Measurements from ENCODE around the gene SMARCA2. TPM values are rescaled to one million over a fixed set of nuclear protein-coding genes. Genes with fewer than 3 reads are reported as not detected.

Gene SMARCA2
- total RNA-seq: 168 TPM

DNA sequence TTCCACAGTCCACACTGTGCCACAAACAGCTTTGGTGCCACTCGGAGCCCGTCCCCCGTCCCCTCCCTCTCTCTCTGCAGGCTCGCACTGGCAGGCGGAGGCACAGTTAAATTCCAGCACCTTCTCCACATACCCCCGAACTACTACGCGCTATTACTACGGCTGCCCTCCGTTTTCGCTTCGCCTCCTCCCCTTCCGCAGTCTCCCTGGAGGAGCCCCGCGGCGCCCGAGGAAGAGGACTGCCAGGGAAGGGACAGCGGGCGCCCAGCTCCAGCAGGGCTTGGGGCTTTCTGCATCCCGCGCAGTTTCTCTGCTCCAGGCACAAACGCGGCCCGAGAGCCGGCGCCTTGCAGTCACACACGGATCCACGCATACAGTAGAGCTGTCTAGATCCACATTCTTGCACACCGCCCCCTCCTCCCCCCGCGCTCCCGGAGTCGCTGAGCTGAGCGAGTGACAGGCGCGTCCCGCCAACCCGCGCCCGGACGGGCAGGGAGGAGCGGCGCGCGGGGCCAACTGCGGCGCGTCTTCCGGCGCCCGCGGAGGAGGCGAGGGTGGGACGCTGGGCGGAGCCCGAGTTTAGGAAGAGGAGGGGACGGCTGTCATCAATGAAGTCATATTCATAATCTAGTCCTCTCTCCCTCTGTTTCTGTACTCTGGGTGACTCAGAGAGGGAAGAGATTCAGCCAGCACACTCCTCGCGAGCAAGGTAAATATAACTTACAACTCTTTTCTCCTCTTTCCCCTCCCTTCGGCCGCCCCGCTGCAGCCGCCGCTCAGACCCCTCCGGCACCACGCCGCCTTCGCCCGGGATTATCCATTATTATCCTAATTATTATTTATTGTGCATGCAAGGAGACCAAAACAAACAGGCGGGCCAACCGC, at the start of gene SMARCA2:
TSS of gene SMARCA2 (plus strand) at position 652 of the 885 bp plus-strand sequence. CDS start 13,676 bp downstream, outside the sequence.
- DNase-seq (ENCODE audit: low read depth in 2 of 3, low spot score in 2 of 3): peak; percentile 93 to 98 (median 98)

DNA sequence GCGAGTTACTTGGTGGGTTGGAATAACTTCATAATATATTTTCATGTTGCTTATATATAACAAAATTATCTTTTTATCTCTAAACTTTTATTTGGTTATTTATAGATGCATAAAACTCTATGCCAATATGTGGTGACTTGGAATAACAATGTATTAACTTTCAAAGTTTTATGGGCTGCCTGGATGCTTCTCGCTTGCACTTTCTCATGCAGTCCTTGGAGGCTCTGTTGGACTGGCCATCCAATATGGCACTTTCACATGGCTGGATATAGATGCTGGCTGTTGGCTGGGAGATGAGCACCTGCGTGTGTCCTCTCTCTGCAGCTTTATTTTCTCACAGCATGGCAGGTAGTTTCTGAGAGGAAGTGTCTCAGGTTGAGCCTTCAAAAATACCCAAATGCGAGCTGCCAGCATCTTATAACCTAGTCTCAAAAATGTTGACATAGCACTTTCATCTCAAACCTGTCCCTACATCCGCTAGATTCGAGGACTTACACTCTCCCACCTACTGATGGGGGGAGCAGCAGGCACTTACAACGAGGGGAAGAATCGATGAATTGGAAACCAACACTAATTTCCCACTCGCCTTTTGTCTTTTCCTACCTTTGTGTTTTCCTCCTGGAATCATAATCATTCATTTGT, 48.3 kb upstream of the SMARCA2 start:
- no peak for DNase-seq (ENCODE audit: low read depth in 2 of 3, low spot score in 2 of 3)

DNA sequence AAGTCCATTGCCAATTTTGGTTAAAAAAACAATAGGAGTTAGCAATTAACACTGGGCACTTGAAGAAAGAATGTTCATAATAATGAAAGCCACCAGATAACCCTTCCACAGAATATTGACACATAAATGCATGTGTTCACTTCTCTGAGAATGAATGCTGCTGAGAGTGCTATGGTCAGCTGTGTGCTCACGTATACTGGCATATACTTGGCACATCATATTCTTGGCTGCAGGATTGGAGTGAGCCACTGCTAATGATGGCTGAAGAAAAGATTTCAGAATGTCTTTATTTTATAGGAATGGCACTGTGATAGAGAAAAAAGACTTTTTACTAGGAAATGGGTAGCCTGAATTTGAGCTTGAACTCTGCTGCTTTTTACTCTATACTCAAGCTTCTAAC, 46.0 kb upstream of the SMARCA2 start:
- no peak for DNase-seq (ENCODE audit: low read depth in 2 of 3, low spot score in 2 of 3)

DNA sequence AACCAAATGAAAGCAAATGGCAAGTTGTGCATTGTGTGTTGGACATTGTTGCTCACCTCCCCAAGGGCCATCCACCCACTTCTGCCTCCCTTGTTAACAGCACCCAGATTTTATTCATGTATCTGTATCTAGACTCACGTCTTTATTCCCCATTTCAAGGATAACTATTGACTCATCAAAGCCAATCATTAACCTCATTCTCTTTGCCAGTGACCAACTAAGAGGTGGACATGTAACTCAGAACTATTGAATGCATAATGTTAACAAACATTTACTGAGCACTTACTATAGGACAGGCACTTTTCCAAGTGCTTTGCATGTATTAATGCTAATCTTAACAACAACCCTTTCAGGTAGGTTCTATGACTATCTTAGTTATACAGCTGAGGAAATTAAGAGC, 45.2 kb upstream of the SMARCA2 start:
- DNase-seq (ENCODE audit: low read depth in 2 of 3, low spot score in 2 of 3): no peak

DNA sequence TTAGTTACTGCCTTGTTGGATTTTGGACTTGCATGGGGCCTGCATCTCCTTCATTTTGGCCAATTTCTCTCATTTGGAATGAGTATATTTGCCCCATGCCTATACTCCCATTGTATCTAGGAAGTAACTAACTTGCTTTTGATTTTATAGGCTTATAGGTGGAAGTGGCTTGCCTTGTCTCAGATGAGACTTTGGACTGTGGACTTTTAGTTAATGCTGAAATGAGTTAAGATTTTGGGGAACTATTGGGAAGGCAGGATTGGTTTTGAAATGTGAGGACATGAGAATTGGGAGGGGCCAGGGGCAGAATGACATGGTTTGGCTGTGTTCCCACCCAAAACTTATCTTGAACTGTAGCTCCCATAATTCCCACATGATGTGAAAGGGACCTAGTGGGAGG, 42.5 kb upstream of the SMARCA2 start:
- no peak for DNase-seq (ENCODE audit: low read depth in 2 of 3, low spot score in 2 of 3)

DNA sequence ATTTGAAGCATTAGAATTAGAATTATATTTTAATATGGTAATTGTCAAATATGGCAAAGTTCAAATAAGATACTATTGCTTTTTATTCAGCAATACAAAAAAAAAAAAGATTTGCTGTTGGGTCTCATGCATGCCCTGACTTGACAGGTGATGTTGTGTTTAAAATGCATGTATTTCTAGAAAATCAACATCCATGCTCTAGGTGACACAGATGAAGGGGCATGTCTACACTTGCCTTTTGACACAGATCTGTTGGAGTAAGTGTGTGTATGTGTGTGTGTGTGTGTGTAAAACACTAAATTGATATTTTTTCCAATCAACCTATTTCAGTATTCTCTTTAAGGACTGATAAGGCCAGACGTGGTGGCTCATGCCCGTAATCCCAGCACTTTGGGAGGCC, 38.1 kb upstream of the SMARCA2 start:
- DNase-seq (ENCODE audit: low read depth in 2 of 3, low spot score in 2 of 3): no peak

DNA sequence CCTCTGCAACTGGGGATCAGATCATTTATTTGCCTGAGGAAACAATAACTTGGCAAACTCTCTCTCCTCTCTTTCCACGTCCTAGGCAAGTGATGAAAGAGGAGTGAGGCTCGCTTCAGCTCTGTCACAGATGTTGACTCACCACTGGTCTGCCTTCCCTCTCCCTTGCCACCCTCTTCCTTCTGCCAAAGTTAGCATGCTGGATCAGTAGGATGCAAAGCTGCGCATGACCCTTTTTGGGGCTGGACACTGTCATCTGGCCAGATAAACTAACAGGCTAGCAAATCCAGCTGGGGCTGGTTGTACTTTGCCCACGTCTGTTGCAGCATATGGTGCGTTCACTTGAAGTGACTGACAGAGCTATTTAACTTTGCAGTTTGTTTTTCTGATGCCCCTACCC, 36.2 kb upstream of the SMARCA2 start:
- no peak for DNase-seq (ENCODE audit: low read depth in 2 of 3, low spot score in 2 of 3)

DNA sequence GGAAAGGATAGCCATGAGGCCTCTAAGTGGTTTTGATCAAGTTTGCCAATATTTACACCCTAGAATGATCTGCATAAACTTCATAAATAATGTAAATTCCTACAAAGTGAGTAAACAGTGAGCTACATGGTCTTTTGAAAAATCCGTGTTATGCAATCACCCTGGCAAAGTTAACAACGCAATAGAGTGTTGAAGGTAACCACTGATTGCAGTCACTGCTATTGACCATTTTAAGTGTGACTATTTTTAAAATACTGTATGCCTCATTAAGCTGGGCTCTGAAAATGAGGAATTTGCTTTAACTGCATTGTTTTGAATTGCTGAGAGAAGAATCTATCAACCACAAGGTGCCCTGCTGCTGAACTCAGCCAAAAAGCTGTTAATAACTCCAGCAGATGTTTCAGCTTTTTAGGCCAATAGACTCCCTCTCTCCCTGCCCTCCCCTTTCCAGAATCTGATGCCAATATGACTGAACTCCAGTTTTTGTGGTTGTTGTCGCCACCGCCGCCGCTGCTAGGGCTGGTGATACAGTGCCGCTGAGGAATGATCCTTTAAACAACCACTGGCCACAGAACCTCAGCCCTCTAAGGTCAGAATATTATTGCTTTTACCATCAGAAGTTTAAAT, 35.3 kb upstream of the SMARCA2 start:
- peak in 1 of 3 donors; percentile 14 for DNase-seq (ENCODE audit: low read depth in 2 of 3, low spot score in 2 of 3)

DNA sequence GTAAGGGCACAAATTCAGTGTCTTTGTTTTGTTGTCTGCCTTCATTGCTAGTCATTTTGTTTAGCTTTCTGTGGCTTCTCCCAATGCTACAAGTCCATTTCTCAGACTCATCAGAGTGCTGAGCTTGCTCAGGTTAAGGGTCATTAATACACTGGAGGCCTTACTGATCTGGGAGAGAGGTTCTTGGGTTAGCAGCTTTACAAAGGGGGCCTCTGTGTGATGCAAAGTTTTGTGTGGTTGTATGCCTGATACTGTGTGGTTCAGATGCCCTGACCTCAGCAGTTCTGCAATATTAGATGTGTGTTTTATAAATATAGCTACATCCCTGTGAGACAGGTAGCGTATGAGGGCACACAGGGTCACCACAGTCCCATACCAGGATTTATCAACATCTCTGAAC, 34.8 kb upstream of the SMARCA2 start:
- DNase-seq (ENCODE audit: low read depth in 2 of 3, low spot score in 2 of 3): no peak

DNA sequence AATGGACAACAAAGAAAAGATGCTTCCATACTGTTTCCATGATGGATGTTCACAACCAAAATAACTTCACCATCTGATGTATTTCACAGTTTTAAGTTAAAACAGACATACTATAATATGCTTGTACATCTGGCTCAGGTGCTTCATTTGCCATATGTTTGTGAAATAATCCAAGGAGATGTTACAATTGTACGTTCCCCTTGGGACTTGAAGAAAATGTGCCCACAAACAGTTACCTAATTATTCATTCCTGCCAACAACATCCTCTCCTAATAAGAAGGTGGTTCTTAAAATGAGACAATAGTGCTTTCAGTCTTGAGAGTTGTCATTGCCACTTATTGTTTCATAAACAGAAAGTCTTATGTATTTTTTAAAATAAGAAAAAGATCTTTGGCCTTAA, 33.1 kb upstream of the SMARCA2 start:
- DNase-seq (ENCODE audit: low read depth in 2 of 3, low spot score in 2 of 3): no peak

DNA sequence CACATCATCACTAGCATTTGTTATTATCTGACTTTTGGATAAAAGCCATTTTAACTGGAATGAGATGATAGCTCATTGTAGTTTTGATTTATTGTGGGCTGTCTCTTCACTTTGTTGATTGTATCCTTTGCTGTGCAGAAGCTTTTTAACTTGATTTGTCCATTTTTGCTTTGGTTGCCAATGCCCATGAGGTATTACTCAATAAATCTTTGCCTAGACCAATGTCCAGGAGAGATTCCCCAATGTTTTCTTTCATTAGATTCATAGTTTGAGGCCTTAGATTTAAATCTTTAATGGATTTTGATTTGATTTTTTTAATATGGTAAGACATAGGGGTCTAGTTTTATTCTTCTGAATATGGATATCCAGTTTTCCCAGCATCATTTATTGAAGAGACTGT, 28.8 kb upstream of the SMARCA2 start:
- no peak for DNase-seq (ENCODE audit: low read depth in 2 of 3, low spot score in 2 of 3)

DNA sequence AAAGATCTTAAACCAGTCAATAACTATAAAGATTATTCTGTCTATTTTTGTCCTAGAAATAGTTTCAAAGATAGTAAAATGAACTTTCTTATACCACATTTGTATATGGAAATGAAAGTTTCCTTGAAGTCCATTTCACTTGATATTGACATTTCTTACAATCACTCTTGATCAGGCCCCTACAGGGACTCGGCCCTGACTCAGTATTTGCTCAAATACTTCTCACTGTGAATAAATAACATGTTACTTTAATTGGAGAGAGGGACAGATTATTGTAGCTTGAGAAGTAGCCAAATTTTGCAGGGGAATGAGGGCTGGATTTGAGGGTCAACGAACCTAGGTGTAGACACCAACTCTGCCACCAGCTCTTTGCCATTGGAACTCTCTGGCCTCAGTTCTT, 25.6 kb upstream of the SMARCA2 start:
- DNase-seq (ENCODE audit: low read depth in 2 of 3, low spot score in 2 of 3): no peak

DNA sequence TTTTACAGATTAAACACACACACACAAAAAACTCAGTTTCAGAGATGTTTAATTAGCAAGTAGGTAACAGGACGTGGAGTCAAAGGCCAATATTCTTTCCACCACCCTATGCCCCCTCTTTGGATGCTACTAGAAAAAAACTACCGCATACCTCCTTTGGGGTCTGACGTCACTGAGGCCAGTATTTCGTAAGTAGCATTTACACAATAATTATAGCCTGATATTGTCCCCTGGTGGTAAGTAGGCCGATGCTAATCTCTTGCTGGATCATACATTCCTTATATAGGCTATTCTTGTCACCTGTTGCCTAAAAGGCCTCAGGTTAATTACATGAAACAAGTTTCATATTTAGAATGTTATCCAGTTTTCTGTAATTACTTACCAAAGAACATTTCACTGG, 21.0 kb upstream of the SMARCA2 start:
- DNase-seq (ENCODE audit: low read depth in 2 of 3, low spot score in 2 of 3): no peak

DNA sequence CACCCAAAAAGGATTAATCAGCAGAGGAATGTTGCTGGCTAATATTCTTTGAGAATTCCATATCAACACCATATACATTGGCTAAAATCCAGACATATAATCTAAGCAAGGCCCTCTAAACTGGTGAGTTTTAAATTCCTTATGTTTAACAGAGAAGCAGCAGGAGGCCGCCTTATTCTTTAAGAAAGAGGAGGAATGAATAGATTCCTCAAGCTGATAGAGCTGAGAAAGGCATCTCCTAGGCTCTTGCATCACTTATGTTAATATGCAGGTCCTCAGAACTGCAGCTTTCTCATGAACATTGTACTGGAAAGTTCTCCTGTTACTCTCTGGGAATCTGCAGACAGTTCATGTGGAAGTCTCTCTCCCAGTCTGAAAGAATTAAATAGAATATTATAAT, 20.1 kb upstream of the SMARCA2 start:
- no peak for DNase-seq (ENCODE audit: low read depth in 2 of 3, low spot score in 2 of 3)

DNA sequence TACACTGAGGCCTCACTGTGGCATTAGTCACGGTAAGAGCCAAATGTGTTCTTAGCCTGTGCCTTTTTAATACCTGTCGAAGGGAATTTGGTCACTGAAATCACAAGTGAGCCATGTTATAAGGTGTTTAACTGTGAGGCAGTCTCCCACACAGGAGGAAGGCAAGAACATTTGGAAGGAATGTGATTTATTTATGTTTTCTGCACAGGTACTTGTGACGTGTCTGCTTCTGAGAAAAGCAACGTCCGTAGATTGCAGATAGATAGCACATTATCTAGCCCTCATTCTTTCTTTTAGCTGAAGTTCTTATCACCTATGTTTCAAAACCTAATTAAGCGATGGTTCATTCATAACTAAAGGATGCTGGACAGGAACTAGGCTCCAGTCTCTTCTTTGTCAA, 19.0 kb upstream of the SMARCA2 start:
- DNase-seq (ENCODE audit: low read depth in 2 of 3, low spot score in 2 of 3): no peak

DNA sequence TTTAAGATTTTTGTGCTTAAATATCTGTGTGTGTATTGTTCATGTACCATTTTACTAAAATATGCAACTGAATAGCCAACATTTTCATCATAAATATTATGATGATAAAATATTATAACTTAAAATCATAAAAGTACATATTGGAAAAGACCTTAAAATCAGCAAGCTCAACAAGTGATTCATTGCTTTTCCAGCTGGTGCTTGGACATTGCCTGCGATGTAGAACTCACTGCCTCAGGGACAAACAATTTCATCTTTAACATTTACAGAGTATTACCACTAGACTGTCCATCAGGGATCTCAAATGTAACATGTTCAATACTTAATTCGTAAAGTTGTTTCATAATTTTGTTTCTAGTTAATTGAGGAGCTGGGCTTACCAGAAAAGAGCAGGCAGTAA, 17.5 kb upstream of the SMARCA2 start:
- DNase-seq (ENCODE audit: low read depth in 2 of 3, low spot score in 2 of 3): no peak

DNA sequence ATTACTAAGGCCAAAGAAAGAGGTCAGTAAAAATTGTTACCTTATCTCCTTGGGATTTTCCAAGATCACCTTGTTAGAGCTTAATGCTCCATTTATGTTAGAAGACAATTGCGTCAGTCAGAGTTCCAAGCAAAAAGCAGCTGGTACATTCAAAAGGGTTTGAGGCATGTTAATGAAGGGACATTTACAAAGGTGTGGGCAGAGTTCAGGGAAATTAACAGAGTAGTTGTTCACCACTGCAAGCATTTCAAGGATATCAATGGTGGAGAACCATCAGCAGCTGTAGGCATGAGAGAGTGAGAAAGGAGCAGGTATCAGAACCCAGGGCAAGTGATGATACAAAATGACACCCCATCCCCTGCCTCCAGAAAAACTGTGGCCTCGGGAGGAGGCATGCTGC, 17.0 kb upstream of the SMARCA2 start:
- no peak for DNase-seq (ENCODE audit: low read depth in 2 of 3, low spot score in 2 of 3)

DNA sequence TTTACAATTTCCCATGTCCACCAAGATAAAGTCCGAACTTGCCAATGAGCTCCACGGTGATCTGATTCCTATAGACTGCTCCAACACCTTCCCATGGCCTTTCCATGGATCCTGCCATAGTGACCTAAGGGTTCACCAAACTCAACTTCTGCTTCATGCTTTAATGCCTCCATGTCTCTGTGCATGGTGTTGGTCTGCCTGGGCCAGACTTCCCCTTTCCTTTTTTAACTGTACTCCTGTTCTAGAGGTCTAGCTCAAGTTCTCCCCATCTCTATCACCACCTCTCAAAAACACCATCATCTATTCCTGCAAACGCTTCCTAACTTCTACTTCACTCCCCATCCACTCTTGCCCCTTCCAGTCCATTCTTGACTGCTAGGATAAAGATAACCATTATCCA, 14.8 kb upstream of the SMARCA2 start:
- no peak for DNase-seq (ENCODE audit: low read depth in 2 of 3, low spot score in 2 of 3)

DNA sequence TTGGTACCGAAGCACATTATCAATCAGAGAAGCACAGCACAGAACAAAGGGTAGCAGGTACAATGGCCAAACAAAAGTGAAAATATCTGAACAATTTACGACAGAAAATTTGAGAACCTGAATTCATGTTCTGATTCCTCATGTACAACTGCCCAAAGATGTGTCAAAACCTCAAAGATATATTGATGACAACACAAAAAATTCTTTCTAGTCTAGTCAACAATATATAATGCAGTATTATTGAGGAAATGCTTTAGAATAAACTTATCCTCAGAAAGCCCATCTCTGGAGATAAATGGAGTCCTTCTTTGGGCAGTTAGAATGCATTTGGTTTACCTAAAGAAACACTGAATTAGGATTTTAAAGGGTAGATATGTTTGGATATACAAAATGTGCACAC, 6.8 kb upstream of the SMARCA2 start:
- DNase-seq (ENCODE audit: low read depth in 2 of 3, low spot score in 2 of 3): no peak

DNA sequence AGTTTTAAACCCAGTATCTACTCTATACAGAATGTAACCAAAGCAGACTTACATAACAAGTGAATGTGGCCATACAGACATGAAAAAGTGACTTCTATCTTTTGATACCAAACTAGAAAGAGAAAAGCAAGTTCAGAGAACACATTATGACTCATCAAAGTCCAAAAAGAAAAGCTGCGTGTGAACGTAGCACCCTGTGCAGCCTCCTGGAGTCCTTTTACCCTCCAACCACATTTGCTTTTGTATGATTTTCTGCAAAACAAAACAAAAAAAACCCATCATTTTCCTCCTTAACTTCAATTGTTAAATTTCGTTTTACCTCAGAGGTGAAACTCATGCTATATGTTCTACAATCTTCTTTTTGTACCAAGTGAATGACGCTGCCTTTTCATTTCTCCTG, 2.8 kb upstream of the SMARCA2 start:
- DNase-seq (ENCODE audit: low read depth in 2 of 3, low spot score in 2 of 3): no peak

DNA sequence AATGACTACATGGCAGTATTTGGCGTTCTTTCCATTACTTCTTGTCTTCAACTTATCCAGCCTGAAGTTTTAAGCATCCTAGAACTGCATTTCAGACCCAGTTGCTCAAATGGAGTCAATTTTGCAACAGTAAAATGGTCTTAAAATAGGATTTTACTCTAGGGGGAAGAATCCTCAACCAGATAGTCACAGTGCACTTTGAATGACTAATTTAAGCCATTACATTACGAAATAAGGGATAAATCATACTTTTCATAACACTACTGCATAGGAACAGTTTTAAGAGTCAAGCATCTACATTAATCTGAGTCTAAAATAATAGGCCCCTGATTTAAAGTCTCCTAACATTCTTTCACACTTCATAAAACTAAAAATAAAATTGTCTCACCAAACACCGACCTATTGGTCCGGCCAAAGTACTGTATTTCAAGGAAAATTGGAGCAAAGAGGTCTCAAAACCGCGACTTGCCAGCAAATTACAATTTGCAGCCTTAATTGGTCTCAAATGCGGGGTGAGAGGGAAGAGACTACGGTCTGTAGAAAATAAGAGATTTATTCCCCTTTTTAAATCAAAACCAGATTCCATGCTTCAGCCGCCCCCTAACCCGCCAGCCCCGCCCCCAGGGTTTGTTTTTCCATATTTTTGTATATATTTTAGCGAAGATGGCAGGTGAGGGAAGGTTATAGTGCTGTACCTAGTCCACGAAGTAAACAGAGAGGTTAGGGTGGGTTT, 1.2 kb upstream of the SMARCA2 start:
- no peak for DNase-seq (ENCODE audit: low read depth in 2 of 3, low spot score in 2 of 3)

All from hematopoietic multipotent progenitor cell (in vitro differentiated cells).